ENCODE results near the gene CORO2A. TPM values are rescaled to one million over a fixed set of nuclear protein-coding genes. Genes with fewer than 3 reads are reported as not detected.

Gene CORO2A
- total RNA-seq: 7.6 TPM

GRCh38 chr9:98192503-98193335 lies at the start of gene CORO2A:
Gene CORO2A, minus strand, starts transcription at chr9:98192637. Its CDS starts 34,977 bp downstream, at chr9:98157660.

GRCh38 chr9:98118640-98119601 lies 73.5 kb downstream of the CORO2A start, which contains the start of gene TRIM14:
Gene TRIM14, minus strand, starts transcription at chr9:98119222. Its CDS starts 34 bp downstream, at chr9:98119188.

Small RNA genes lying within 50 kb of the gene (small RNA-seq; reads per million reads assigned to genes)
- gene MIR6854 (not detected), gene RF00017 (not detected)

Other genes starting within 250 kb of the CORO2A start
- gene ANP32B, start 209.3 kb downstream of the CORO2A start, total RNA-seq: 7.2 TPM
- 27.2 TPM for gene NANS, start 135.9 kb downstream of the CORO2A start, total RNA-seq
- gene TRIM14, start 73.4 kb downstream of the CORO2A start, total RNA-seq: 2.8 TPM
- gene TBC1D2, start 63.0 kb upstream of the CORO2A start, total RNA-seq: 2.8 TPM